Head of caudate nucleus (tissue), 42 donors: ENCODE measurements around the gene FAT4.

Experiments used
- DNase-seq, 42 donors: peaks; one replicate each; pipeline versions ENCODE4 v3.0.0 to v3.0.0-alpha.2; 2020 to 2021; ENCODE audit warnings: mixed read lengths in 7 of 42
- intact Hi-C: fragments of 100-400 bp; cut with DNase I; formaldehyde crosslinking; loops from one replicate; pipeline ENCODE4 v1.15.0; 2022

Gene FAT4

DNA sequence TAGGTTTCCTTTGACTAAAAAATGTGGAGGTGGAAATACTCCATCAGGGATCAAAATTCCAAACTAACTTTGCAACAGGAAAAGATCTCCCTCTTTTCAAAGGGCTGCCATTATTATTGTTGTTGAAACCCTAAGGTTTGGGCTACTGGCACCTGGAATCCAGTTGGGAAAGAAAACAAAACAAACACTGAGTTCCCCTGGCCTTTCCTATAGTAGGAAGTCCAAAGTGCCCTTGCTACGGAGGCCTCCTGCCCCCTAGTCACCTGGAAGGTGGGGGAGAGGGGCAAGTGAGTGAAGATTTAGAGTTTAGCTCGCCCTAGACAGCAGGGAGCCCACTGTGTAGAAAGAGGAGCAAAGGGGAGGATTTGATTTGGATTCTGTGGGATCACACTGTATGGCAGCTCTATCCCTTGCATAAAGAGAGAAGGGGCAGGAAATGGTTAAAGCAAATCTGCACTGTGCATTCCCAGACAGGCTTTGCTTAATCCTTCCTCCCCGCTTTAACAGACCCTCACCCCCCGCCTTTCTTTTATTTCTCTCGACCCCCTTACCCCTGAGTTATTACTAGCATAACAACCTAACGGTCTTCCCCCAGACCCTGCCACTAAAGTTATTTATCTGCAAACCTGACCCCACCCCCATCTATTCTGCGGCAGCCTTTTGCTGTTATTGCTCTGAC, 627 bp upstream of the FAT4 start:
- no peak for DNase-seq
- intact Hi-C loops: loop anchor here (5.0 kb wide), 1 partner anchor 438 kb away; no protein-coding TSS in a partner anchor

DNA sequence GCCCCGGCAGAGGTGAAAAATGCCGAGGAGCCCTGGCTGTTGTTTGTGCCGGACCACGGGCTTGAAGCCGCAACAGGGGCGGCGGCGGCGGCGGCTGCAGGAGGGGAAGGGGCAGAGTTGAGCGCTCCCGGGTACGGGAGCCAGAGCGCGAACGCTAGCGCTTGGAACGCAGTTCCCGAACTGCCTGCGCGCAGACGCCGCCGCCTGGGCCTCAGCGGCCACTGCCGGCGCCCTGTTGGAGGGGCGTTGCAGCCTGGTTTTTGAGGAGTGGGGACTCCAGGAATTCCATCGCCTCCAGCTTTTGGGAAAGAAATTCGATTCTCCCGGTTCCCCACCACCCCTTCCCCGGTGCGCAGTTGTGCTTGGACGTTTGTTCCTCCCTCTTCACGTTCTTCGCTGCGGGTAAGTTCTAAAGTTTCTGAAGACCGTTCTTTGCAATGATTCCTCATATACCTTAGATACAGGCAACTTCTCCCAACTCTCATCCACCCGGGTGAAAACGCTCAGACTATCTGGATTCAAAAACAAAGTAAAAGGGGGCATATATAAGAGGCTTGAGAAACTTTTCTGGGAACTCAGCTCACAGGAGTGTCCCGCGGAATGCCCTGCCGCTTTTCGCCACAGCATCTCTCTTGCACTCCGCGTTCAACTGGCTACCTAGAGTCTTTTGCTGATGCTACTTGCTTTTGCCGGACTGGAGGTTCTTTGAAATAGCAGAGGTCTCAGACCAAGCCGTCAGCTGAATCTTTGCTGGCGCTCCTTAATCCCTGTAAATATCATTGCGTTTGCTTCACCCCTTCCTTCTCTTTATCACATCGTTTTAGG, 1.0 kb downstream of the FAT4 start:
- intact Hi-C loops: loop anchor here (5.0 kb wide), 2 partner anchors 37 to 117 kb away; no protein-coding TSS in a partner anchor
- DNase-seq: peak; percentile 16 to 86 (median 70)

DNA sequence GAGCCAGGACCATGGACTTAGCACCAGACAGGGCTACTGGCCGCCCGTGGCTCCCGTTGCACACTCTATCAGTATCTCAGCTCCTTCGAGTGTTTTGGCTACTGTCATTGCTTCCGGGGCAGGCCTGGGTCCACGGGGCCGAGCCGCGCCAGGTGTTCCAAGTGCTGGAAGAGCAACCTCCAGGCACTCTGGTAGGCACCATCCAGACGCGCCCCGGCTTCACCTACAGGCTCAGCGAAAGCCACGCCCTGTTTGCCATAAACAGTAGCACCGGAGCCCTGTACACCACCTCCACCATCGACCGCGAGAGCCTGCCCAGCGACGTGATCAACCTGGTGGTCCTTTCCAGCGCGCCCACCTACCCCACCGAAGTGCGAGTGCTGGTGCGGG, 1.6 kb downstream of the FAT4 start:
- intact Hi-C loops: loop anchor here (5.0 kb wide), 2 partner anchors 36 to 116 kb away; no protein-coding TSS in a partner anchor
- DNase-seq: peak in 34 of 42 donors; percentile 8 to 65 (median 24)

DNA sequence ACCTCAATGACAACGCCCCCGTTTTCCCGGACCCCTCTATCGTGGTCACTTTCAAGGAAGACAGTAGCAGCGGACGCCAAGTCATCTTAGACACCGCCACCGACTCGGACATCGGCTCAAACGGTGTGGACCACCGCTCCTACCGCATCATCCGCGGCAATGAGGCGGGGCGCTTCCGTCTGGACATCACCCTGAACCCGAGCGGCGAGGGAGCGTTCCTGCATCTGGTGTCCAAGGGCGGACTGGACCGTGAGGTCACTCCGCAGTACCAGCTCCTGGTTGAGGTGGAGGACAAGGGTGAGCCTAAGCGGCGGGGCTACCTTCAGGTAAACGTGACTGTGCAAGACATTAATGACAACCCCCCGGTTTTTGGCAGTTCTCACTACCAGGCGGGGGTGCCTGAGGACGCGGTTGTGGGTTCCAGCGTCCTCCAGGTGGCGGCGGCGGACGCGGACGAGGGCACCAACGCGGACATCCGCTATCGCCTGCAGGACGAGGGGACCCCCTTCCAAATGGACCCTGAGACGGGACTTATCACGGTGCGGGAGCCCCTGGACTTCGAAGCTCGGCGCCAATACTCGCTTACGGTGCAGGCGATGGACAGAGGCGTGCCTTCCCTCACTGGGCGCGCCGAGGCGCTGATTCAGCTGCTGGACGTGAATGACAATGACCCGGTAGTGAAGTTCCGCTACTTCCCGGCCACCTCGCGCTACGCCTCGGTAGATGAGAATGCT, 2.2 kb downstream of the FAT4 start:
- peak in 37 of 42 donors; percentile 8 to 78 (median 48) for DNase-seq
- intact Hi-C loops: loop anchor here (5.0 kb wide), 2 partner anchors 35 to 115 kb away; no protein-coding TSS in a partner anchor

DNA sequence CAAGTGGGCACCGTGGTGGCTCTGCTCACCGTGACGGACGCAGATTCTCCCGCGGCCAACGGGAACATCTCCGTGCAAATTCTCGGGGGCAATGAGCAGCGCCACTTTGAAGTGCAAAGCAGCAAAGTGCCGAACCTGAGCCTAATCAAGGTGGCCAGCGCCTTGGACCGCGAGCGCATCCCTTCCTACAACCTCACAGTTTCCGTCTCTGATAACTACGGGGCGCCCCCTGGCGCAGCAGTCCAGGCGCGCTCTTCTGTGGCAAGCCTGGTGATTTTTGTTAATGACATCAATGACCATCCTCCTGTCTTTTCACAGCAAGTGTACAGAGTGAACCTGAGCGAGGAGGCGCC, 2.7 kb downstream of the FAT4 start:
- peak; percentile 8 to 84 (median 58) for DNase-seq
- intact Hi-C loops: loop anchor here (5.0 kb wide), 2 partner anchors 35 to 115 kb away; no protein-coding TSS in a partner anchor

DNA sequence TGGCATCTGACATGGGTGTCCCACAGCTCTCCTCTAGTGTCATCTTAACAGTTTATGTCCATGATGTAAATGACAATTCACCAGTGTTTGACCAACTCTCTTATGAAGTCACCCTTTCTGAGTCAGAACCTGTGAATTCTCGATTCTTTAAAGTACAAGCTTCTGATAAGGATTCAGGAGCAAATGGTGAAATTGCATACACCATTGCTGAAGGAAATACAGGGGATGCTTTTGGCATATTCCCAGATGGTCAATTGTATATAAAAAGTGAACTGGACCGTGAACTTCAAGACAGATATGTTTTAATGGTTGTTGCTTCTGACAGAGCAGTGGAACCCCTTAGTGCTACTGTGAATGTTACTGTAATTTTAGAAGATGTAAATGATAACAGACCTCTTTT, 4.6 kb downstream of the FAT4 start:
- DNase-seq: no peak
- intact Hi-C loops: loop anchor here (5.0 kb wide), 2 partner anchors 33 to 113 kb away; no protein-coding TSS in a partner anchor

DNA sequence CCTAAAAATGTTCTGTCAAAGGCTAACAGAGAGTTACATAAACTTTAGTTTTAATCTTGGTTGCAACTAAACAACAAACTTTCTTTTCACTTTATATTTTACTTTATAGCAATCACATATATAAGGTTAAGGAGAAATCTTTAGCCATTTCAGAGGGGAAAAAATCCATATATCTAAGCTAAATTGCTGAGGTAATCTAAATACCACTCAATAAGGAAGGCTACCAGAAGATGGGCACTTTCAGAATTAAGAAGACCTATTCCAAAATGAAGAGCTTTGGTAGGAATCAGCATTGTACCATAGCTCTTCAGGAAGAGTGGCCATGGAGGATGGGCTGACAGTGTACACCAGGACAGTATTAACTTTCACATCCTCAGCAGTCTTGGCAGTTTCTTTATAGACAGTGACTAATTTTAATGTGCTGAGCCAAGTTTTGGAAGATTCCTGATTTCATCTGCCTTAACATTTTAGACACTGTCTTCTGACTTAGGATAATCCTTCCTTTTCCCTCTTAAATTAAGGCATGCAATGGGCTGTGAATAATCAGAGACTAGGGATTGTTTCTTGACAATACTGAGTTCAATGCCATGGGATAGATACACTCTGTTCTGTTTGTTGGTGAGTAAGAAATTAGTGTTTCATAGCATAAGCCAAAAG, 7.1 kb downstream of the FAT4 start:
- no peak for DNase-seq
- intact Hi-C loops: no loop called here

DNA sequence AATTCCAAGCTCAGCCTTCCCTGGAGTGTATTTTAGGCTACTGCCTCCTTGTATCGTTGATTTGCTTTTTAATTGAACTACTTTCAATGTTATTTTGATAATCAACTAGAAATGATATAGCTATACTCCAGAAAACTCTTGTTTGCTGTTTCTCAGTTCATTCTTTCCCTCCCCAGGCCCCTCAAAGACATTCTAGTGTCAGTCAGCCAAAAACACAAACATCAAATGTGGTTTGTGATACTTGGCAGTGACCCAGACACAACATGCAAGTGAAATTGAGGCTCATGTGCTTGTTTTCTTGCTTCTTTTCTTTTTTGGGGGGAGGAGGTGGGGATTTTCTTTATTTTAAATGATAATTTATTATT, 7.6 kb downstream of the FAT4 start:
- peak in 5 of 42 donors; percentile 13 to 56 (median 23) for DNase-seq
- intact Hi-C loops: no loop called here

DNA sequence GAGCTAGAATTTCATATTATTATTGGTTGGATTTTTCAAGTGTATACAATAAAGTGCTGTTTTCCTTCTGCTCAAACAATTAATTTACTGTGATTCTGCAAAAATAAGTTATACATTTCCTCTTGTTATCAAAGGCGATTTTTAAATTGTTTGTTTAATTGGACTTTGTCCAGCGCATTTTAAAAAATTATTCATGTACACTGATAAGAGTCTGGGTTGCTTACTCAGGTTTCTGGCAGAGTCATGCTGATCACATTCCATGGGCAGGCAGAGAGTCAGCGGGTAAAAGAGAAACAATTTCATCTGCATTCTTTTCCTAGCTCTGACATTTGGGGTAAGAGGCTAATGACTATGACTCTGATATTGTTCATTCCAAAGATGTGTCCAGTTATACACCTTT, 8.9 kb downstream of the FAT4 start:
- intact Hi-C loops: no loop called here

DNA sequence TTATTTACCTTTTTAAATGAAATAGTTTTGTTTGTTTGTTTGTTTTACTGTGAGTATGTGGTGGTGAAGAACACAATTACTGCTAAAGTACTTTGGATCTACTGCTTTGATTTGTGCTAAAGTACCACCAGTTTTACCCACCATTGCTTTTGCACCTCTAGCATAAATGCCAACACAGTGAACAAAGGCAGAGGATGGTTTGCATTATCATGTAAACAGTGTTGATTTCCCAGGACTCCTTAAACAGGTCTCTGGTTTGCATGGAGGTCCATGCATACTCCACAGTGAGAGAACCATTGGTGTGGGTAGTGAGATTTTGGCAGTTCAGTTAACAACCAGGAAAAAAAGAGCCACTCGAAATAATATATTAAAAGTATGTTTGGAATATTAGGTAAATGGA, 11.0 kb downstream of the FAT4 start:
- no peak for DNase-seq
- intact Hi-C loops: no loop called here

More for the DNA sequence above, 8.9 kb downstream of the FAT4 start:
- DNase-seq: no peak

DNA sequence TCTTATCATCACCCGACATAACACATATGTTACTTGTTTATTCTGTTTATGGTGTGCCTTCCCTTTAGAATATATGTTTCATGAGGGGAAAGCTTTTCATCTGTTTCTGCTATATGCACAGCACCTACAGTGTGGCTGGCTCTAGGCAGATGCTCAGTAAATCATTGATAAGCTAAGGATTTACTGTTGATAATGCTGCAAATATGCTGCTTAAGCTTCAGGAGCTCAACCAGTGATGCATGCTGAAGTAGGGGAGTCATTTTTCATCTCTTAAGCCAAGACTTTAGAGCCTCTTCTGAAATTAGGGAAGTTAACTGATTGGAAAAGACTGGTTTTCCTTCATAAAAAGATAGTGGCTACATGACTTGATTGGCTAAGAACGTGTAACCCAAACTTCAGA, 16.4 kb downstream of the FAT4 start:
- intact Hi-C loops: no loop called here
- no peak for DNase-seq

DNA sequence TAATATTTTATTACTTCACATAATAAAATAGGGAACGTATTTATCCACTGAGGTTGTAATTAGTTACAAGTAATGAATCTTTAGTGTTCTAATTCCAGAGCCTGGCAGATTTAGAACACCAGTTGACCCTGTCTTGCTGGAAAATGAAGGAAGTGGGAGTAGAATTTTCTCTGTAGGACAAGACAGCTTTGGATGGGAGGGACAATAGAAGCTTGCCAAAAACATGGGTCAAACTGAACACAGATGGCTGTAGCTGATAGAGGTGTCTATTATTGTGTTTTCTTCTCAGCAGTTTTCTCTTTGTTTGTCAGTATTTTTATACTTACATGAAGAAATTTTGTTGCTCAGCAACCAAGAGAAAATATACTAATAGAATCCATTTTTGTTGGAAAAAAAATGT, 20.2 kb downstream of the FAT4 start:
- intact Hi-C loops: no loop called here
- no peak for DNase-seq

DNA sequence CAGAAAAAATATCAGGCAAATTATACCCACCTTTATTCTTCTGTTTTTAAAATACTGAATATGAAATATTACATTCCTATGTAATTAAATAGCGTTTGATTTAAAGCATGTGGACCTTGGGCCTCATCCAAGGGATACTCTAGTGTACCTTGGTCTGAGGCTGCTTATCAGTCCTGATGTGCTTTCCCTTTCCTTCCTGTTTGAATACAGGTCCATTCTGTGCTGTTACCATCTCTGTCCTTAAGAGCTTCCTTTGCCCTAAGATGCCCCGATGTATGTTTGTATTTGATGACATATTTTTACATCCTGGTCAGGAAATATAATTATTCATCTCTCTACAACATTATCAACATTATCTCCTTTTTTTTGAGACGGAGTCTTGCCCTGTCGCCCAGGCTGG, 24.1 kb downstream of the FAT4 start:
- intact Hi-C loops: no loop called here

DNA sequence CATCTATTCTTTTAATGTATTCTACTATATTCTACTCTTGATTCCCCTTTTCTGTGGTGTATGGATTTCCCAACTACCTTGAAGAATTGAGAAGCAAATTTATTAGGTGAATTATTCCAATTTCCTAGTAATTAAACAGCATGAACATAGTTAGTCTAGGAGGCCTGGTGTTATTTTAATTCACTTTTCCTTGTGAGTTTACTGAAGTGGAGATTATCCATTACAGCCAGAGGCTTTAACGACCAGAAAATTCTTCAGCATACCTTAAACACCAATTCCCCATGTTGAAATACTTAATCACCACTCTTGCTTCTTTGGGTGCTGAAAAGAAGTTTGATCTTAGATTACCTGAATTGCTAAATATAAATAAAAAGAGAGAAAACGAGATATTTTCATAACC, 29.4 kb downstream of the FAT4 start:
- intact Hi-C loops: no loop called here
- DNase-seq: no peak

More for the DNA sequence above, 24.1 kb downstream of the FAT4 start:
- no peak for DNase-seq

DNA sequence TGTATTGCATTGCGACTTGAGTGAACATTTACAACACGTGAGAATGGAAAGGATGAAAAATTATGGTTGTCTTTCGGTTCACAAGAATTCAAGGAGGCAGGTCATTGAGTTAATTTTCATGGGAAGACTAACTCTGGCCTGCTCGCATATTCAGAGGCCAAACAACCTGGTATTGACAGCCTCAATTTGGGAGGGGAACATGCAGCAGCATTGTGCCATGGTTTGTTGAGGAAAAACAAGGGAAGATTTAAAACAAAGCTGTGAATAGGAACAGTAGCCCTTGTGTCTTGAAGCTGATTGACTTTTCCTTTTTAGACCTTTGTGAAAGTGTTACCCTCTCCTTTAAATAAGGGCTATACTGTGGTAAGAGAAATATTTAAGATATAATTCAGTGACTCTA, 31.9 kb downstream of the FAT4 start:
- intact Hi-C loops: no loop called here
- DNase-seq: peak in 1 of 42 donors; percentile 10

DNA sequence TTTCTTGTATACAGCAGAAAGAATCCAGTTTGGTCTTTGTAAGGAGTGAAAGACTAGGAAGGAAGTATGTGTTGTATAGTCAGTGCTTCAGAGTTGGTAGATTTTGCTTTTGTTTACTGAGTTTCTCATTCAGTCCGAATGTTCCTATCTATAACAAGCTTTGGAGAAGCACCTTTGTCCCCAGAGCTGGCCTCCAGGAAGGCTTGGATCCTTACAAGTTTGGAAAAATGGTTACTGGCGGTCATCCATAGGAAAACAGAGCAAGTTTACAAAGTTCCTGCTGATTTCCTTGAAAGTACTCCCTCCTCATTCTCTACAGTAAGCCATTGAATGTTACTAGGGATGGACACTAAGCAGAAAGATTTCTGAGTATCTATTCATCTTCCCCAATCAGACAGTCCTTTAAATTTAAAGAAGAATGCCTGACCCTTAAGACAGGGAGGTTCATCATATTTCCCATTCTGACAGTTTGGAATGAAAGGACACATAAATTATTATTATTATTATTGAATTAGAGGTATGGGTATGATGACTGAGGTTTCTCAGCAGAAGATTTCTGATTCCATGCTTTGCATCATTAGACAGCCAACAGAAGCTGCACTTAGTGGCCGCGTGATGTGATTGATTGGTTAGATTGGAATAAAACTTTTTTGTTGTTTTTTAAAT, 35.8 kb downstream of the FAT4 start:
- intact Hi-C loops: loop anchor here (5.0 kb wide), 1 partner anchor 33 kb away; no protein-coding TSS in a partner anchor

DNA sequence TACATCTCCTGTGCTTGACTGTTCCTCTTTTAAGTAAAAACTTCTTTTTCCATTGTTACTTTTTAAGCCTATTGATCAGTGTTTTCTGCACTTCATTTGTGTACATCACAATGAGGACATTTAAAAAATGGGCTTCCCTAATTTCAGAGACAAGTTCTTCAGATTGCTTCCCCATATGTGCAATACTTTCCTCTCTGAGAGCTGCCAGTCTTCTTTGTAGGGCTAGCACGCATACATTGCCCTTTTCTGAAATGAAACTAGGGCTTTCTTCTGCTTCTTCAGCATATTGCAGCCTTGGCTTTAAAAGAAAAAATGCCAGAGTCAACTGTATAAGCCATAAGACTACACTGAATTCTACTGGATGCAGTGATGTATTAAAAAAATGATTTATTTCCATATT, 37.8 kb downstream of the FAT4 start:
- peak in 2 of 42 donors; percentile 10 to 35 for DNase-seq
- intact Hi-C loops: loop anchor here (5.0 kb wide), 1 partner anchor 35 kb away; no protein-coding TSS in a partner anchor

More for the DNA sequence above, 35.8 kb downstream of the FAT4 start:
- peak in 1 of 42 donors; percentile 23 for DNase-seq

DNA sequence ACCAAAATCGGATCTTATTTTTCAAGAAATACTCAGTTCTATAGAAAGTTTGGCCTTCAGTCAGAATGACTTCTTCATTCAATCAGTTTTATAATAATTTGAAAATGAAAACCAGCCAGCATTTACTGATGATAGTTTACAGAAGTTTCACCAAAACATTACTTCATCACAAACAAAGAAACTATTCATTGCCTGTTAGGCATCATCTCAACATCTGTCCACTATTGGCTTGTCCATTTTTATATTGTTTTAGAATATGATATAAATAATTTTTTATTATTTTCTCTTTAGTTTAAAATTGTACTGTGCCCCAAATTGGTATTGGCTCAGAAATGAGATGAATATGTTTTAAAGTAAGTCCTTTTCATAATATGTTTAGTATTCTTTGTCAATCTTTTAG, 38.4 kb downstream of the FAT4 start:
- intact Hi-C loops: loop anchor here (5.0 kb wide), 1 partner anchor 36 kb away; no protein-coding TSS in a partner anchor
- no peak for DNase-seq
